HL-60/S4 (cell line): ENCODE measurements around the gene POLR3K.
"Not testable (repeated sequence)": the region's sequence is repeated elsewhere in the genome, so short reads cannot be mapped to it uniquely, and the experiment has no call there.

ENCODE experiments used
- in situ Hi-C: fragments of 300-500 bp; cut with MboI; formaldehyde crosslinking; loops from 2 replicates; pipeline ENCODE4 v1.14.3; 2022; ENCODE audit warnings: low sequenced_read_pairs

Gene POLR3K

DNA sequence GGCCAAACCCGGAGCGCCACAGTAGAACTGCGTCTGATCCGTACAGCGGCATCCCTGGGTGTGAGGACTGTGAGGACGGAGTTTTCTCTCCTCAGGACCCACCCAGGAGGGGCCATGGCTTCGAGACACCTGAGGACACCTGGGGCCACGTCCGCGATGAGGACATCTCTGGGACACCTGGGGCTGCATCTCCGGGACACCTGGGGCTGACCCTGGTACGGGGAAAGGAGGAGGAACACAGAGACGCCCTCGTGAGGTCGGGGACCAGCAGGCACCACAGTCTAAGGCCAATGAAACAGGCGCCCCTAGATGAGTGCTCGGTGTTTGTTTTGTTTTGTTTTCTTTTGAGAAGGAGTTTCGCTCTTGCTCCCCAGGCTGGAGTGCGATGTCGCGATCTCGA, 29.3 kb downstream of the POLR3K start:
- in situ Hi-C loops, result not testable (repeated sequence)

DNA sequence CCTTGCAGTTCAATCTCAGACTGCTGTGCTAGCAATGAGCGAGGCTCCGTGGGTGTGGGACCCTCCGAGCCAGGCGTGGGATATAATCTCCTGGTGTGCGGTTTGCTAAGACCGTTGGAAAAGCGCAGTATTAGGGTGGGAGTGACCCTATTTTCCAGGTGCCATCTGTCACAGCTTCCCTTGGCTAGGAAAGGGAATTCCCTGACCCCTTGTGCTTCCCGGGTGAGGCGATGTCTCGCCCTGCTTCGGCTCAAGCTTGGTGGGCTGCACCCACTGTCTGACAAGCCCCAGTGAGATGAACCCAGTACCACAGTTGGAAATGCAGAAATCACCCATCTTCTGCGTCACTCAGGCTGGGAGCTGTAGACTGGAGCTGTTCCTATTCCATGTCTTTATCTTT, 32.5 kb downstream of the POLR3K start:
- in situ Hi-C loops, result not testable (repeated sequence)

DNA sequence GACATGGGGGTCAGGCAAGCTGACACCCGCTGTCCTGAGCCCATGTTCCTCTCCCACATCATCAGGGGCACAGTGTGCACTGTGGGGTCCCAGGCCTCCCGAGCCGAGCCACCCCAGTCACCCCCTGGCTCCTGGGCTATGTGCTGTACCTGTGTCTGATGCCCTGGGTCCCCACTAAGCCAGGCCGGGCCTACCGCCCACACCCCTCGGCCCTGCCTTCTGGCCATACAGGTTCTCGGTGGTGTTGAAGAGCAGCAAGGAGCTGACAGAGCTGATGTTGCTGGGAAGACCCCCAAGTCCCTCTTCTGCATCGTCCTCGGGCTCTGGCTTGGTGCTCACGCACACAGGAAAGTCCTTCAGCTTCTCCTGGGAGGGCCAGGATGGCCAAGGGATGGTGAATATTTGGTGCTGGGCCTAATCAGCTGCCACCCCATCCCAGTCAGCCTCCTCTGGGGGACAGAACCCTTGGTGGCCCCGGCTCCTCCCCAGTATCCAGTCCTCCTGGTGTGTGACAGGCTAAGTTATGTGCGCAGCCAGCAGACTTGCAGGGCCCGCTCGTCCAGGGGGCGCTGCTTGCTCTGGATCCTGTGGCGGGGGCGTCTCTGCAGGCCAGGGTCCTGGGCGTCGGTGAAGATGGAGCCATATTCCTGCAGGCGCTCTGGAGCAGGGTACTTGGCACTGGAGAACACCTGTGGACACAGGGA, 36.2 kb downstream of the POLR3K start:
- in situ Hi-C loops, result not testable (repeated sequence)

DNA sequence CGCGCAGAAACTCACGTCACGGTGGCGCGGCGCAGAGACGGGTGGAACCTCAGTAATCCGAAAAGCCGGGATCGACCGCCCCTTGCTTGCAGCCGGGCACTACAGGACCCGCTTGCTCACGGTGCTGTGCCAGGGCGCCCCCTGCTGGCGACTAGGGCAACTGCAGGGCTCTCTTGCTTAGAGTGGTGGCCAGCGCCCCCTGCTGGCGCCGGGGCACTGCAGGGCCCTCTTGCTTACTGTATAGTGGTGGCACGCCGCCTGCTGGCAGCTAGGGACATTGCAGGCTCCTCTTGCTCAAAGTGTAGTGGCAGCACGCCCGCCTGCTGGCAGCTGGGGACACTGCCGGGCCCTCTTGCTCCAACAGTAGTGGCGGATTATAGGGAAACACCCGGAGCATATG, 42.6 kb downstream of the POLR3K start:
- in situ Hi-C loops, result not testable (repeated sequence)

DNA sequence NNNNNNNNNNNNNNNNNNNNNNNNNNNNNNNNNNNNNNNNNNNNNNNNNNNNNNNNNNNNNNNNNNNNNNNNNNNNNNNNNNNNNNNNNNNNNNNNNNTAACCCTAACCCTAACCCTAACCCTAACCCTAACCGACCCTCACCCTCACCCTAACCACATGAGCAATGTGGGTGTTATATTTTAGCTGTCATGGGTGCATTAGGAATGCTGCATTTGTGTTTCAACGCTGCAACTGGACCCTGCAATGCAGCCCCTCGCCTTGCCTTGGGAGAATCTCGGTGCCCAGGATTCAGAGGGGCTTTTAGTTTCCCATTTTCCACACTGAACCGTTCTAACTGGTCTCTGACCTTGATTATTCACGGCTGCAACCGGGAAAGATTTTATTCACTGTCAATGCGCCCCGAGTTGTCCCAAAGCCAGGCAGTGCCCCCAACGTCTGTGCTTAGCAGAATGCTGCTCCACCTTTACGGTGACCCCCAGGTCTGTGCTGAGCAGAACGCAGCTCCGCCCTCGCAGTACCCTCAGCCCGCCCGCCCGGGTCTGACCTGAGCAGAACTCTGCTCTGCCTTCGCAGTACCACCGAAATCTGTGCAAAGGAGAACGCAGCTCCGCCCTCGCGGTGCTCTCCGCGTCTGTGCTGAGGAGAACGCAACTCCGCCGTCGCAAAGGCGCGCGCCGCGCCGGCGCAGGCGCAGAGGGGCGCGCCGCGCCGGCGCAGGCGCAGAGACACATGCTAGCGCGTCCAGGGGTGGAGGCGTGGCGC, 43.3 kb downstream of the POLR3K start:
- in situ Hi-C loops, result no loop called here
